MM.1S (cell line): Measurements from ENCODE around the gene MTHFD2.

Experiments used
- EZH2phosphoT487 ChIP-seq: fragments of 300-600 bp; sonication (generic); IDR thresholded peaks from 2 replicates; pipeline ENCODE4 v1.6.1; 2018; ENCODE audit warnings: antibody characterized with exemption, low read length
- TF ChIP-seq, protein P1 (sequence below): fragments of 300-600 bp; sonication (generic); IDR thresholded peaks from 2 replicates; pipeline ENCODE4 v1.5.1; 2016; ENCODE audit warnings: antibody characterized with exemption, low read length, mixed read lengths

DNA sequence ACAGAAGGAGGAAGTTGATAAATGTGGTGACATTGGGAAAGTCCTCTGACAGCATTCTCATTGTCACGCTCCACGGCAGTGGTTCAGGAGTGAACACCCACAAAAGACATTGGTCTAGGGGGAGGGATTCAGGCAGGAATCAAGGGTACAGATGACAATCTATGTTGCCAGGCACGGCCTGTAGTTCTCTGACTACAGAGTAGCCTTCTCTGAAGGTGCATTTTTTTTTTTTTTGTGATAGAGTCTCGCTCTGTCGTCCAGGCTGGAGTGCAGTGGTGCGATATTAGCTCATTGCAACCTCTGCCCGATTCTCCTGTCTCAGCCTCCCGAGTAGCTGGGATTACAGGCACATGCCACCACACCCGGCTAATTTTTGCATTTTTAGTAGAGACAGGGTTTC lies 12.4 kb upstream of the MTHFD2 start:
- TF ChIP-seq, protein P1, sequence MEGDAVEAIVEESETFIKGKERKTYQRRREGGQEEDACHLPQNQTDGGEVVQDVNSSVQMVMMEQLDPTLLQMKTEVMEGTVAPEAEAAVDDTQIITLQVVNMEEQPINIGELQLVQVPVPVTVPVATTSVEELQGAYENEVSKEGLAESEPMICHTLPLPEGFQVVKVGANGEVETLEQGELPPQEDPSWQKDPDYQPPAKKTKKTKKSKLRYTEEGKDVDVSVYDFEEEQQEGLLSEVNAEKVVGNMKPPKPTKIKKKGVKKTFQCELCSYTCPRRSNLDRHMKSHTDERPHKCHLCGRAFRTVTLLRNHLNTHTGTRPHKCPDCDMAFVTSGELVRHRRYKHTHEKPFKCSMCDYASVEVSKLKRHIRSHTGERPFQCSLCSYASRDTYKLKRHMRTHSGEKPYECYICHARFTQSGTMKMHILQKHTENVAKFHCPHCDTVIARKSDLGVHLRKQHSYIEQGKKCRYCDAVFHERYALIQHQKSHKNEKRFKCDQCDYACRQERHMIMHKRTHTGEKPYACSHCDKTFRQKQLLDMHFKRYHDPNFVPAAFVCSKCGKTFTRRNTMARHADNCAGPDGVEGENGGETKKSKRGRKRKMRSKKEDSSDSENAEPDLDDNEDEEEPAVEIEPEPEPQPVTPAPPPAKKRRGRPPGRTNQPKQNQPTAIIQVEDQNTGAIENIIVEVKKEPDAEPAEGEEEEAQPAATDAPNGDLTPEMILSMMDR = no peak
- no peak for TF ChIP-seq EZH2phosphoT487
